ENCODE data around the gene S100A11. TPM values are rescaled to one million over a fixed set of nuclear protein-coding genes. Genes with fewer than 3 reads are reported as not detected.
"Not testable (repeated sequence)": the region's sequence is repeated elsewhere in the genome, so short reads cannot be mapped to it uniquely, and the experiment has no call there.

Gene S100A11
- 49.0 TPM for polyA plus RNA-seq (2012; ENCODE audit: low read depth, missing spikeins)

DNA sequence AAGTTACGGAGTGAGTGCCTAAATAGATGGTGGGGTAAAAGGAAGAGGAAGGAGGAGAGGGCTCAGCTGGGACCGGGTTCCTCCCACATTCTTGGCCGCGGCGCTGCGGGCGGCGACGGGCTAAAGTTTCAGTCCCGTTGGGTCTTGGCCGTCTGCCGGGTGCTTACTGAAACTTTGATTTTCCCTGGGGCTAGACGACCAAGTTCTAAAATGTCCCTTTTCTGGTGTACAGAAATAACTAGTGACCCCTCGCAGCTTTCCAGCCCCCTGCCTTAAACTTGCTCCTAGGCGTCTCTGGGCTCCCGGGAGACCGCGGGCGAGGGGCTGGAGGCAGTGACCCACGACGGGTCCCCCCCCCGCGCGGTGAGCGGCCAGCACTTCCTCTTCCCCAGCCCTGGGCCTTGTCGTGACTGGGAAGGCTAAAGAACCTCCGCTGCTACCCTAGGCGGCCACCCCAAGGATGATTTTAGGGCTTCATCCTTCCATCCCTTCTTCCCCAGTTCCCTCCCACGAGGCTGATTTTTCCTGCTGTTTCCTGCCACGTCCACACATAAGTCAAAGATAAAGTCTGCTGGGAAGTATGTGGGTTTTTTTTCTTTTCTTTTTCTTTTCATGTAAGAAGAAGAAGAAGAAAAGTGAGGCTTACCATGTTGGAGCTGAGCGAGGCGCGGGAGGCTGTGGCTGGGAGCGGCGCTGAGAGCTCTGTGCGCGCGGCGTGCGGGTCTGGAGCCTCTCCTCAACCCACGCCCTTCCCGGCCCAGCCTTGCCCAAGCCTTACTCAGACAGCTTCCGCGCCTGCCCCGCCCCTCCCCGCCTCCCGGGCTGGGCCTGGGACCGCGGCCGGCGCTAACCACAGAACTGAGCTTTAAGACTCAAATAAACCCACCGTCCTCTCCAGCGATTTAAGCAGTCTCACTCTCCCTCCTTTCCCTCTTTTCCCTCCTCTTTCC is at the start of gene S100A11:
Gene S100A11, minus strand, starts transcription at position 738 of the 950 bp plus-strand sequence. Its CDS starts 89 bp downstream, at position 649.
- FAIRE-seq (no peak), DNase-seq (ENCODE audit: insufficient read length, low spot score) (peak; percentile 40)
- TF ChIP-seq TAF1 (IDR thresholded peaks at IDR 0.05; ENCODE audit: low read depth, low read length) (no peak), POLR2AphosphoS5 (IDR thresholded peaks at IDR 0.05; ENCODE audit: low read depth, low read length) (no peak), PAX5 (IDR thresholded peaks at IDR 0.05; ENCODE audit: insufficient read depth, low read length, severe bottlenecking) (no peak), SPI1 (IDR thresholded peaks at IDR 0.05; ENCODE audit: low read depth, low read length) (peak; percentile 84)

DNA sequence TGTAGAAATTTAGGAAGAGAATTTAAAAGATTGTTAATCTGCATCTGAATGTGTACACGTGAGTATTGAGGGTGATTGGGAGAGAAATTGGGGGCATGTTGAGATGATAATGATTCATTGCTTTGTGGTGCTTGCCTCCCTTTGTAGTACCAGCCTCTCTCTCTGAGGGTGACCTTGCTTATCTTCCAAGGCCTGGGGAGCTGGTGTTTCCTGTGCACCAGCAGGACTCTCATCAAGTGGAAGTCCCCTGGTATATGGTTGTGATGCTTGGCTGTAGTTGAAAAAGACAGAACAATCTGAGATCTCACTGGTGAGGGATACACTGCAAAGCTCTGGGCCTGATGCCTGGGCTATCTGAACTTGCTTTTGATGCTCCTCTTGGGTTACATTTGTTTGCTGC is 48.0 kb upstream of the S100A11 start:
- DNase-seq (ENCODE audit: insufficient read length, low spot score) (no peak), FAIRE-seq (no peak)
- TF ChIP-seq SPI1 (IDR thresholded peaks at IDR 0.05; ENCODE audit: low read depth, low read length): no peak
- no peak for TF ChIP-seq POU2F2 (IDR thresholded peaks at IDR 0.05; ENCODE audit: low read depth, low read length)
- TF ChIP-seq POLR2AphosphoS5 (IDR thresholded peaks at IDR 0.05; ENCODE audit: low read depth, low read length): no peak

DNA sequence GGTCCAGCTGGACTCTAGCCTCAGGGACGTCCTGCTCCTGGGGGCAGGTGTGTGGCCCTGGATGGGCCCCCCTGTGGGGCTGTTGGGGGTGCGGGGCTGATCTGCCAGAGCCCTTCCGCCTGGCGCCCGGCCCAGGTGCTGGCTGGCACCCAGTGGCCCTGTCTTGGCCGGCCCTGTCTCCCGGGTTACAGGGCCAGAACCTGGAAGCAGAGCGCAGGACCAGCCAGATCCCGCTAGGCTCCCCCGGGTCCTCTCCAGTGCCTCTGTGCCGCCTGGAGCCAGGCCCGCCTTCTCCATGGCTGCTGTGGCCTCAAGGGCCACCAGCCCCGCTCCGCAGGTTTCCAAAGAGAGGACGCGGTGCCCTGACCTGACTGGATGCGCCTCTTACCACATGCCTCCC is 44.2 kb upstream of the S100A11 start:
- FAIRE-seq; DNase-seq (ENCODE audit: insufficient read length, low spot score): not testable (repeated sequence)

DNA sequence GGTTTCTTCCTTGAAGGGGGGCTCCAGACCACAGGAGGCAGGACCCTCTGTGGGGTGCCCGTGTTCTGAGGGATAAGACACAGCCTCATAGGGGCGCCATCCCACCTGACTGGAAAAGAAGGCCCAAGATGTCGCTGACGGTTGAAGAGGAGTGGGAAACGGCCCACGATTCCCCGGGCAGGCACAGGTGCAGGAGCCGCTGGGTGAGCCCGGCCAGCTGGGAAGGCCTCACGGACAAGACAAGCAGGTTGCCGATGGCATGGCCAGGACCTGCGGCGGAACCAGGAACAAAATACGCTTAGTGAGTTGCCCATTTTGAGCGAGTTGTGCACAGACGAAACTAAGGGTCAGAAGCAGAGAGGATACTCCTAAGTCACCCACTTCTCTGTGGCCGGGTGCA is 43.7 kb upstream of the S100A11 start:
- not testable (repeated sequence) for DNase-seq (ENCODE audit: insufficient read length, low spot score); FAIRE-seq

DNA sequence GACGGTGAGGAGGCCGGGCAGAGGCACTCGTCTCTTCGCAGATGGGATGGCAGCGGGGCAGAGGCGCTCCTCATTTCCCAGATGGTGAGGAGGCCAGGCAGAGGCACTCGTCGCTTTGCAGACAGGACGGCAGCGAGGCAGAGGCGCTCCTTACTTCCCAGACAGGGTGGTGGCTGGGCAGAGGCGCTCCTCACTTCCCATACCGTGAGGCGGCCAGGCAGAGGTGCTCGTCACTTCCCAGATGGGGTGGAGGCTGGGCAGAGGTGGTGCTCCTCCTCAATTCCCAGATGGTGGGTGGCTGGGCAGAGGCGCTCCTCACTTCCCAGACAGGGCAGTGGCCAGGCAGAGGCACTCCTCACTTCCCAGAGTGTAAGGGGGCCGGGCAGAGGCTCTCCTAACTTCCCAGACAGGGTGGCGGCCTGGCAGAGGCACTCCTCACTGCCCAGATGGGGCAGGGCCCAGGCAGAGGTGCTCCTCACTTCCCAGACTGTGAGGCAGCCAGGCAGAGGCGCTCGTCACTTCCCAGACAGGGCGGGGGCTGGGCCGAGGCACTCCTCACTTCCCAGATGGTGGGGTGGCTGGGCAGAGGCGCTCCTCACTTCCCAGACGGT is 42.1 kb upstream of the S100A11 start:
- TF ChIP-seq PAX5 (IDR thresholded peaks at IDR 0.05; ENCODE audit: insufficient read depth, low read length, severe bottlenecking): no peak
- TF ChIP-seq TAF1 (IDR thresholded peaks at IDR 0.05; ENCODE audit: low read depth, low read length): no peak
- TF ChIP-seq SPI1 (IDR thresholded peaks at IDR 0.05; ENCODE audit: low read depth, low read length): no peak
- TF ChIP-seq POLR2AphosphoS5 (IDR thresholded peaks at IDR 0.05; ENCODE audit: low read depth, low read length): no peak
- no peak for TF ChIP-seq POU2F2 (IDR thresholded peaks at IDR 0.05; ENCODE audit: low read depth, low read length)
- TF ChIP-seq POLR2A (IDR thresholded peaks at IDR 0.05; ENCODE audit: low read depth, low read length): no peak
- DNase-seq (ENCODE audit: insufficient read length, low spot score) (no peak), FAIRE-seq (no peak)

DNA sequence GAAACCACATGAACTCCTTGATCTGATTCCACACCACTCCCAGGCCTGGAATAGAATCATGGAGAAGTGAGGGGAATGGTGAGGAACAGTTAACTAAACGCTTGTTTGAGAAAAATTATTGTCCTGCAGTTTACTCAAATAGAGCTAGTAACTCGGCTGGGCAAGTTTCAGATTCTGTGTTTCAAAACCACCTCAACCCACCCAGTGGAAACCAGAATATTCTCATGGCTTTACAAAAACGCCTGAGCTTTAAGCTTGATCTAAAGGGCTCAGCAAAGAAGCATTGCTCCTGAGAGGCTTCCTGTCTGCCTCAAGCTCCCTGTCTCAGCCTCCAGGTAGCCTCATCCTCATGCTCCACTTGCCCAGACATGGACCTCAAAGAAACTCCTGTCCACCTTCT is 35.5 kb upstream of the S100A11 start:
- no peak for FAIRE-seq
- no peak for DNase-seq (ENCODE audit: insufficient read length, low spot score)
- TF ChIP-seq POLR2AphosphoS5 (IDR thresholded peaks at IDR 0.05; ENCODE audit: low read depth, low read length): no peak
- TF ChIP-seq POU2F2 (IDR thresholded peaks at IDR 0.05; ENCODE audit: low read depth, low read length): no peak
- TF ChIP-seq TAF1 (IDR thresholded peaks at IDR 0.05; ENCODE audit: low read depth, low read length): no peak

DNA sequence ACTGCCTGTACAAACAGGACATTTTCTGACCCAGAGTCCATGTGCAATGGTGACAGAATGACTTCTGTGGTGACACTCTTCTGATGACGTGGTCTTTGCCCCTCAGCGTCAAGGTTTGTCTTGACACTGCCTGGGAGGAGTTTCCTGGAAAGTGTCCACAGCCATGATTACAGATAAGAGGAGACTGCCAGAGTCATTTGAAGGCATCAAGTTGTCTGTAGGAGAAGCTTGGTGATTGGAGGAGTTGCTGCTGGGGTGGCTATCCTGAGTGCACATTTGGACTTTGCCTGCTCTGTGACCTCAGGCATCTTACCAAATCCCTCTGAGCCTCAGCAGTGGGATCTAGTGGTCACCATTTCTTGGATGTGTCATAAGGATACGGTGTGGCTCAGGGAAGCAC is 34.3 kb upstream of the S100A11 start:
- TF ChIP-seq PAX5 (IDR thresholded peaks at IDR 0.05; ENCODE audit: insufficient read depth, low read length, severe bottlenecking) (no peak), SPI1 (IDR thresholded peaks at IDR 0.05; ENCODE audit: low read depth, low read length) (no peak), POLR2AphosphoS5 (IDR thresholded peaks at IDR 0.05; ENCODE audit: low read depth, low read length) (no peak), POLR2A (IDR thresholded peaks at IDR 0.05; ENCODE audit: low read depth, low read length) (no peak), POU2F2 (IDR thresholded peaks at IDR 0.05; ENCODE audit: low read depth, low read length) (no peak), TAF1 (IDR thresholded peaks at IDR 0.05; ENCODE audit: low read depth, low read length) (no peak)
- FAIRE-seq (no peak), DNase-seq (ENCODE audit: insufficient read length, low spot score) (no peak)

DNA sequence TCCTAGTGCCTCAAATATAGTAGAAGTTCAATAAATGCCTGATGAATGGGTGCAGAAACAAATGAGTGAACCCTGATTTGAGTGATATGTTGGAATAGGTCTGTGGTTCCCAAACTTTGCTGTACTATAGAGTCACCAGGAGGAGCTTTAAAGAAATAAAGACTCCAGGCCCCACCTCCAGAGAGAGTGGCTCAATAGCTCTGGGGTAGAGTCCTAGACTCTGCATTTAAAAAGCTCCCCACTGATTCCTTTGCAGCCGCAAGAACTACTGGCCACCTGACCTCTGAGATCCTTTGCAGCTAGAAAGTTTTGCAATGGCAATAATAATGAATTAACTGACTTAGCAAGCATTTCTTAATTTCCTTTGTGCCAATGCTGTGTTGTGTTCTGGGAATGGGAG is 31.1 kb upstream of the S100A11 start:
- TF ChIP-seq POLR2A (IDR thresholded peaks at IDR 0.05; ENCODE audit: low read depth, low read length): no peak
- TF ChIP-seq SPI1 (IDR thresholded peaks at IDR 0.05; ENCODE audit: low read depth, low read length): no peak
- no peak for TF ChIP-seq TAF1 (IDR thresholded peaks at IDR 0.05; ENCODE audit: low read depth, low read length)
- TF ChIP-seq POU2F2 (IDR thresholded peaks at IDR 0.05; ENCODE audit: low read depth, low read length): no peak
- no peak for TF ChIP-seq POLR2AphosphoS5 (IDR thresholded peaks at IDR 0.05; ENCODE audit: low read depth, low read length)
- no peak for TF ChIP-seq PAX5 (IDR thresholded peaks at IDR 0.05; ENCODE audit: insufficient read depth, low read length, severe bottlenecking)
- no peak for DNase-seq (ENCODE audit: insufficient read length, low spot score)
- no peak for FAIRE-seq

DNA sequence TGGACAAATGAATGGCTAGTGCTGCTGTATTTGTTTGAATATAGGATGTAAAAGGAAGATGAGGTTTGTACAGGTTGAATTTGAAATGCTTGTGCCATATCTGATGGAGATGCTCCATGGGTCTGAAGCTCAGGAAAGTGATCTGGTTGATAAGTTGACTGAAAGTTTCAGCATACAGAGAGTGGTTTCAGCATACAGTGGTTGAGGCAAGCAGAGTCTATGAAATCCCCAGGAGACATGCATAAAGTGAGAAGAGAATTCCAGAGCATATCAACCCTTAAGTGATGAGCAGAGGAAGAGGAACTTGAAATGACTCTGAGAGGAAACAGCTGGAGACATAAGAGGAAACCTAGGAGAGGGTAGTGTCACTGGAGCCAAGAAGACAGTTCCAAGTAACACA is 30.3 kb upstream of the S100A11 start:
- DNase-seq (ENCODE audit: insufficient read length, low spot score) (no peak), FAIRE-seq (no peak)
- no peak for TF ChIP-seq POLR2A (IDR thresholded peaks at IDR 0.05; ENCODE audit: low read depth, low read length)
- TF ChIP-seq POU2F2 (IDR thresholded peaks at IDR 0.05; ENCODE audit: low read depth, low read length): no peak
- TF ChIP-seq PAX5 (IDR thresholded peaks at IDR 0.05; ENCODE audit: insufficient read depth, low read length, severe bottlenecking): no peak
- no peak for TF ChIP-seq SPI1 (IDR thresholded peaks at IDR 0.05; ENCODE audit: low read depth, low read length)
- no peak for TF ChIP-seq POLR2AphosphoS5 (IDR thresholded peaks at IDR 0.05; ENCODE audit: low read depth, low read length)
- TF ChIP-seq TAF1 (IDR thresholded peaks at IDR 0.05; ENCODE audit: low read depth, low read length): no peak

DNA sequence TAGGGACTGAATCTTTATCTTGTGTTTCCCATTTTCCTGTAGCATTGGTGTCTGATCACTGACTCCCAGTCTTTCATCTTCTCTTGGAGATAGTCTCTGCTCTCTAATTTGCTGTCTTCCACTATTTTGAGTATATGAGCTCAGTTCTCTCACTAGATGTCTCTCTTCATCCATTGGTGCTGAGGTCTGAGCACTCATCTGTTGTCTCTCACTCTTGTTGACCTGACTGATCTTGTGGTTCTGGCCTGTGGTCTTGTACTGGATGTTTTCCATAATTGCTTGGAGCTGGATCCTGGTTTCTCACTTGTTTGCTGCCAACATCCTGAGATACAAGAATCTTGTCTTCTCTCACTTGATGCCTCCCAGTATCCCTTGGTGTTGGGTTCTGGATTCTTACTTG is 25.1 kb upstream of the S100A11 start:
- no peak for DNase-seq (ENCODE audit: insufficient read length, low spot score)
- TF ChIP-seq TAF1 (IDR thresholded peaks at IDR 0.05; ENCODE audit: low read depth, low read length): no peak
- TF ChIP-seq SPI1 (IDR thresholded peaks at IDR 0.05; ENCODE audit: low read depth, low read length): no peak
- no peak for TF ChIP-seq POU2F2 (IDR thresholded peaks at IDR 0.05; ENCODE audit: low read depth, low read length)
- no peak for TF ChIP-seq PAX5 (IDR thresholded peaks at IDR 0.05; ENCODE audit: insufficient read depth, low read length, severe bottlenecking)
- TF ChIP-seq POLR2A (IDR thresholded peaks at IDR 0.05; ENCODE audit: low read depth, low read length): no peak
- TF ChIP-seq POLR2AphosphoS5 (IDR thresholded peaks at IDR 0.05; ENCODE audit: low read depth, low read length): no peak

More for the DNA sequence above, 25.1 kb upstream of the S100A11 start:
- no peak for FAIRE-seq

All from GM12891 (cell line).